Right lung (tissue), 5 donors: Measurements from ENCODE around the gene PIGN. TPM values are rescaled to one million over a fixed set of nuclear protein-coding genes. Genes with fewer than 3 reads are reported as not detected.
"Not testable (repeated sequence)": the region's sequence is repeated elsewhere in the genome, so short reads cannot be mapped to it uniquely, and the experiment has no call there.

Experiments used
- DNase-seq, 2 donors: peaks; one replicate each; pipeline ENCODE4 v3.0.0-alpha.2; 2013
- polyA plus RNA-seq, 5 donors: library from polyadenylated mRNA; unstranded; fragments of 120-200 nt; gene quantifications; one replicate each; pipeline versions ENCODE4 v1.2.1 to v1.2.3, GENCODE V29; 2013; ENCODE audit warnings: inconsistent platforms in 1 of 5, low replicate concordance in 1 of 5; ENCODE audit not compliant: insufficient read length in 5 of 5, insufficient read depth in 1 of 5

Gene PIGN
- polyA plus RNA-seq, 5 donors = 23.6 to 43.3 (median 32.4) TPM

DNA sequence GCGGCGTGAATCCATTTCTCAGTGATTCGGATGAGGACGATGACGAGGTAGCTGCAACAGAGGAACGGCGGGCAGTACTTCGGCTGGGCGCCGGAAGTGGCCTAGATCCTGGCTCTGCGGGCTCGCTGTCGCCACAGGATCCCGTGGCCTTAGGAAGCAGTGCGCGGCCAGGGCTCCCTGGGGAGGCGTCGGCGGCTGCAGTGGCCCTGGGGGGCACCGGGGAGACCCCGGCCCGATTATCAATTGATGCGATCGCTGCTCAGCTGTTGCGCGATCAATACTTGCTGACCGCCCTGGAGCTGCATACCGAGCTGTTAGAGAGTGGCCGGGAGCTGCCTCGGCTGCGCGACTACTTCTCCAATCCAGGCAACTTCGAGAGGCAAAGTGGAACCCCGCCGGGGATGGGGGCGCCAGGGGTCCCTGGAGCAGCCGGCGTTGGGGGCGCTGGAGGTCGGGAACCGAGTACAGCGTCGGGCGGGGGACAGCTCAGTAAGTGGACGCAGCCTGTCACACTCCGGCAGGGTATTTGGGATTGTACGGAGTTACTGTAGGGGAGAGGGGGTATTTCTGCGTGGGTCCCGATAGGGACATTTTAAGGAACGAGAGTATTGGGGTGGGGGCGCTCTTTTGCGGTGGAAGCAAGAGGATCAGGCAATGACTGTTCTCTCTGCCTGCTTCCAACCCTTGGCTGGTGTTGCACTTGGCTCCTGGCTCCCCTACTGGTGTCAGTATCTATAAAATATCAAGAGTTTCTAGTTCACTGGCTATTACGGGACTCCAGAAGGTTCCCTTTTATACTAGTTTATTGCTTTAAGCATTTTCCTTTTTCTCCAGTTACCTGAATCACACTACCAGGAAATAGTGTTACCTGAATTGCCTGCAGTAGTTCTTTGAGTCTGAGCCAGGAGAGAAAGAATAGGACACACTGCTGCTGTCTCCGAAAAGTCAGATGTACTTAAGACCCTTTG, 971 bp upstream of the PIGN start:
- peak; percentile 4 to 5 for DNase-seq

DNA sequence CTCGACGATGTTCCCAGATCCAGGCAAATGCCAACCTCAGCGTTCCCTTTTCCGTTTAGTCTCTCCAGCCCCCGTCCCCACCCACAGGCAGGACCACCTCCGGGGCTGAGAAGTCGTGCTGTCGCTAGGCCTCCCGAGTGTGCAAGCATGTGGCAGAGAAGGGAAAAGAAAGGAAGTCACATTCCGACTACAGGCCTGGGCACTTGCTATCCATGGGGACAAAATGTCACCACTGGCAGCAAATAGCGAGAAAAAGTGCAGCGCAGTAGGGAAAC, 420 bp downstream of the PIGN start:
- no peak for DNase-seq

DNA sequence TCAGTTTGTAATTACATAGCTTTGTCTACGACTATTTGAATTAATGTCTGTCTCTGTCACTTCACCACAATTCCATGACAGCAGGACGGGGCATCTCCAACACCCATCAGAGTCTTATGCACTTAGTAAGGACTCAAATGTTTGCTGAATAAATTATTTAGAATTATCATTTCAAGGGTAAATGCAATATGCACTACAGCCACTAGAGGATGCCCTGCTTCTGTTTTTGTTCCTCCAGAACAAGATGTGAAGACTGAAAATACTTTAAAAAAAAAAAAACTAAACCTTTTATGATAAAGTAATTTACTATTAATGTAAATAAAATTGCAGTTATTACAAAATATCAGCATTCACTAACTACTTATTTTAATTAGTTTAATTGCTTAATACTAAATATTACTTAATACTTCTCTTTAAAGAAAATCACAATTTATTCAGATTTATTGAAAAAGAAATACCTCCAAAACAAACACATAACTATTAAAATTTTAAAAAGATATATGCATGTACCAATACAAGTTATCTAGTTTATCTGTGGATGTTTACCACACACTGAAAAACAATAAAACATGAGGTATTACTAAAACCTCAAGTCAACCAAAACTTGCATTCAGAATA, 3.2 kb downstream of the PIGN start:
- DNase-seq = peak; percentile 7 to 28

DNA sequence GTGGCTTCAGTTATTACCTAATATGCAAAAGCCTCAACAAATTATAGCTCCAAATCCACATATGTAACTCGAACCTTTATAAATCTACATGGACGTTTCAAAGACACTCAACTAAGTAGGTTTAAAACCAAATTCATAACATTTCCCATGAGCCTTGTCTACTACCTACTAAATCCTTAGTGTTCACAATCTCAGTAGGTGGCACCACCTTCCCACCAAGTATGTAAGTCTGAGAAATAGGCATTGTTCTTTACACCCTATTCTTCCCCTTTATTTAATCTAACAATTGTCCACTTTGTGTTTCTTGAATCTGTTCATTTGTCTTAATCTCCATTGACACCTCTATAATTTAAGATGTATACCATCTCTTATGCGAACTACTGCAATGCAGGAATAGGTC, 4.6 kb downstream of the PIGN start:
- DNase-seq = no peak

DNA sequence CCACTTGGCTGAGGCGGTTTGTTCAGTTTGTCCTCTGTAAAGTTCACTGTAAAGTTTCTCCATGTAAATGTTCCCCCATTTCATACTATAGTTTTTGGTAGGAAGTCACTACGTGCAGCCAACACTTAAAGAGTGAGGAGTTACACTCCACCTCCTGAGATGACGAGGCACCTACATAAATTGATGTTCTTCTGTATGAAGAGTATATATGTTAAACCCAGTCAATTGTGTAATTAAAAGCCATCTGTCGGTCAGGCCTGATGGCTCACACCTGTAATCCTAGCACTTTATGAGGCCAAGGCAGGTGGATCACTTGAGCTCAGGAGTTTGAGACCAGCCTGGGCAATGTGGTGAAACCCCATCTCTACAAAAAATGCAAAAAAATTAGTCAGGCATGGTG, 7.6 kb downstream of the PIGN start:
- DNase-seq = no peak

DNA sequence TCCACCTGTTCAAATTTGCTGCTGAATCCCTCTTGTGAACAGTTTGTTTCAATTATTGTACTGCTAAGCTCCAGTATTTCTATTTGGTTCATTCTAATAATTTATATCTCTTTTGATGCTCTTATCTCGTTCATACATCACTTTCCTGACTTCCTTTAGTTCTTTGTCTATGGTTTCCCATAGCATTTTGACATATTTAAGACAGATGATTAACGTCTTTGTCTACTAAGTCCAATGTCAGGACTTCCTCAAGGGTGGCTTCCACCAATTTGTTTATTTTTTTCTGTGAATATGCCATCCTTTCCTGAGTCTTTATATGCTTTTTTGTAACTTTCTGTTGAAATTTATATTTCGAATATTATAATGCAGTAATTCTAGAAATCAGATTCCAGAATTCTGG, 9.6 kb downstream of the PIGN start:
- DNase-seq = no peak

DNA sequence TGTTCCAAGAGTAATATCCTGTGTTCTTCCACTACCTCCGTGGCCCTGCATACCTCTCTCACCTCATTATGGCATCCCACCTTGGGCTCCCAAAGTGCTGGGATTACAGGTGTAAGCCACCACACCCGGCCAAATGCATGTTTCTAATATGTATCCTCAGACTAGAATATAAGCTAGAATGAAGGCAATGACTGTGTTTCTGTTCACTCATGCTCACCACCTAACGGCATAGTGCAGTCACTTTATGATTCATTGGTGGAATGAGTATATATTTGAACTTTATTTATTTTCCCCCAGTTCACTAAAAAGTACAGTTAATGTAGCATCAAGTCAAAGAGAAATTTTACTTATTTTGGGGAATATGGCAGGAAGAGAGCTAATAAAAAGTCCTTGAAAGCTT, 11.3 kb downstream of the PIGN start:
- no peak for DNase-seq

DNA sequence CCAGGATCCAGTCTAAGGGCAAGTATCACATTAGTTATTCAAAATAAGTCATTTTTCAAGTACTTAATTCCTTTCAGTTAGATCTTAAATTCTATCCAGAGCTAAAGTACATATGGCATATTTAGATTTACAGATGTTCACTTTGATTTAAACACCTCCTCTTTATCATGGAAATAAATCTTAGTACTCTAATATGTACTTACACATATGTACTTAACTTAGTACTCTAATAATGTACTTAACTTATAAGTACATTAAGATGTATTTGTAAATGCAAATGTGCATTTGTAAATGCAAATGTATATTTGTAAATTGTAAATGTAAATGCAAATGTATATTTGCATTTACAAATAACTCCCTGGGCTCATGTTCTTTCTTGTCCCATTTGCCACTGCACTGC, 14.6 kb downstream of the PIGN start:
- DNase-seq = no peak

DNA sequence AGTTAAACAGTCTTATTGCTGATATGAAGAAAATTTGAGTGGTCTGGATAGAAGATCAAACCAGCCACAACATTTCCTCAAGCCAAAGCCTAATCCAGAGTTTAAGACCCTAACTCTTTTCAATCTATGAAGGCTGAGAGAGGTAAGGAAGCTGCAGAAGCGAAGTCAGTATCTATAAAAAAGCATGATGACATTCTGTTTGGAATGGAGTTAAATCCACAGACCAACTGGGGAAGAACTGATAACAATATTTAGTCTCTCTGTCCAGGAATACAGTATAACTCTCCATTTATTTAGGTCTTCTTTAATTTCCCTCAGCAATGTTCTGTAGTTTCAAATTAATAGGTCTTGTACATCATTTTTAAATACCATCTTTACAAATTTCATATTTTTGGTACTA, 16.0 kb downstream of the PIGN start:
- DNase-seq = no peak

DNA sequence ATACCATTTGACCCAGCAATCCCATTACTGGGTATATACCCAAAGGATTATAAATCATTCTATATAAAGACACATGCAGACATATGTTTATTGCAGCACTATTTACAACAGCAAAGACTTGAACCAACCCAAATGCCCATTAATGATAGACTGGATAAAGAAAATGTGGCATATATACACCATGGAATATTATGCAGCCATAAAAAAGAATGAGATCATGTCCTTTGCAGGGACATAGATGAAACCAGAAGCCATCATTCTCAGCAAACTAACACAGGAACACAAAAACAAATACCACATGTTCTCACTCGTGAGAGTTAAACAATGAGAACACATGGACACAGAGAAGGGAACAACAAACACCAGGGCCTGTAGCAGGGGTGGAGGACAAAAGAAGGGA, 20.3 kb downstream of the PIGN start:
- not testable (repeated sequence) for DNase-seq

DNA sequence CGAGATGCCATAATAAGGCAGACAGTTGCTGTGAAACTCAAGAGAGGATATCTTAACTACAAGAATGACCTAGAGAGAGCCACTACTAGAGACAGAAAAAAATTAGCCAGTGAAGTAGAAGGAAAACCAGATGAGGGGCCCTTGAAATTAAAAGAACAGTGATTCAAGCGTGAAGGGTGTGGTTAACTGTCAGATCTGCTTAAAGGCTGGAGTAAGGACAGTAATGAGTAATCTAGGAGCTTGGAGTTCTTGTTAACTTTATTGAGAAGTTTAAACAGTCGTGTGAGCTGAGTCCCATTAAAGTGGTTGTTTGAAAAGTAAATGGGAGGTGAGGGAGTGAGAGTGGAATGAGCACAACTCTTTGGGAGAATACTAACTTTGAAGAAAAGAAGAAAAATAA, 21.3 kb downstream of the PIGN start:
- no peak for DNase-seq

DNA sequence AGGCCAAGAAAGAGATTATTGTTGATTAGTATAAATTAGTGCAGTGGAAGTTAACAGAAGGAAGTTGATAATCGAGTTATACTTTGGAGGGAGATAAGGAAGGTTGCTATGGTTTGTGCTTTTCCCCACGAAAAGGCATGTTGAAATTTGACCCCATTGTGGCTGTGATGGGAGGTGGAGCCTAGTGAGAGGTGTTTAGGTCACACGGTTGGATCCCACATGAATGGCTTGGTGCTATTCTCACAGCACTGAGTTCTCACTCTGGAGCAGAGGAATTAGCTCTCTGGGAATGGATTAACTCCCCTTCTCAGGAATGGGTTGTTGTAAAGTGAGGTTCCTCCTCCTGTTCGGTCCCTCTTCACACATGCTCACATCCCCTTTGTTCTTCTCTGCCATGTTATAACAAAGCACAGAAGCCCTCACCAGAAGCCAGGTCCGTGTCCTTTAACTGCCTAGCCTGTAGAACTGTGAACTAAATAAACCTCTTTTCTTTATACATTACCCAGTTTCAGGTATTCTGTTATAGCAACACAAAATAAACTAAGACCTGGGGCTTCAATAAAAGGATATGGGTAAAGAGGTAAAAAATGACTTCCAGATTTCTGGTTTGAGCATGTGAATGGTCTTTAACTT, 21.9 kb downstream of the PIGN start:
- DNase-seq = no peak

DNA sequence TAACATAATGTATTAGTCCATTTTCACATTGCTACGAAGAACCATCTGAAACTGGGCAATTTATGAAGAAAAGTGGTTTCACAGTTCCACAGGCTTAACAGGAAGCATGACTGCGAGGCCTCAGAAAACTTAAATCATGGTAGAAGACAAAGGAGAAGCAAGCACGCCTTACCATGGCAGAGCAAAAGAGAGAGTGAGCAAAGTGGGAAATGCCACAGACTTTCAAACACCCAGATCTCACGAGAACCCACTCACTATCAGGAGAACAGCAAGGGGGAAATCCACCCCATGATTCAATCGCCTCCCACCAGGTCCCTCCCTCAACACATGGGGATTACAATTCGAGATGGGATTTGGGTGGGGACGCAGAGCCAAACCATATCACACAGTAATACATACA, 22.5 kb downstream of the PIGN start:
- no peak for DNase-seq

DNA sequence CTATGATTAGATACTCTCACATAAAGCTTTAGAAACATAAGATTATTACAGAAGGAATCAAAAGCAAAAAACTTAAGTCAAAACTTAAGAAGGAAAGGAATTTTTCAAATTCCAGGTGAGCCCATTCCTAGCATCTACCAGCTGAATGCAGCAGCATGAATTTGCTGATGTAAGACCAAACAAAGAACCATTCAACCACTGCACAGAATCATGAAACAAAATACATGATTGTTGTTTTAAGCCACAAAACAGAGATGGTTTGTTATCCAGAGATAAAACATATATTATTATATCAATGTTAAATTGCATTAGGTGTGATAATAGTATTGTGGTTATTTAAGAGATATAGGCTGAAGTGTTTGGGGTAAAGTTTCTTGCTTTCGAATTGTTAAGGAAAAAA, 29.0 kb downstream of the PIGN start:
- no peak for DNase-seq

DNA sequence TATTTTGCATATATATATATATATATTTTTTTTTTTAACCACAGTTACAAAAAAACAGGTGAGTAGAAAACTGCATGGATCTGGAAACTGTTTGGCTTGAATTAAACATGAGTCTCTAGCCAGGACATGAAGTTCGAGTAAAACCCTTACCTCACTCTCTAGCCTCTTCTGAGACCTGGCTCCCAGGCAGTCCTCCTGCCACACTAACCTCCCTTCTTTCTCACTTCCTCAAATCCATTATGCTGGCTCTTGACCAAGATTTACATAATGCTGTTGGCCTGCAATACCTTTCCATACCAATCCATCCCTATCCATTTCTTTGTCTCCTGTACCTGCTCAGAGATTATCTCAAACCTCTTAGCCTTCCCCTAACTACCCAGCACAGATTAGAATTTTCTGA, 34.0 kb downstream of the PIGN start:
- no peak for DNase-seq

DNA sequence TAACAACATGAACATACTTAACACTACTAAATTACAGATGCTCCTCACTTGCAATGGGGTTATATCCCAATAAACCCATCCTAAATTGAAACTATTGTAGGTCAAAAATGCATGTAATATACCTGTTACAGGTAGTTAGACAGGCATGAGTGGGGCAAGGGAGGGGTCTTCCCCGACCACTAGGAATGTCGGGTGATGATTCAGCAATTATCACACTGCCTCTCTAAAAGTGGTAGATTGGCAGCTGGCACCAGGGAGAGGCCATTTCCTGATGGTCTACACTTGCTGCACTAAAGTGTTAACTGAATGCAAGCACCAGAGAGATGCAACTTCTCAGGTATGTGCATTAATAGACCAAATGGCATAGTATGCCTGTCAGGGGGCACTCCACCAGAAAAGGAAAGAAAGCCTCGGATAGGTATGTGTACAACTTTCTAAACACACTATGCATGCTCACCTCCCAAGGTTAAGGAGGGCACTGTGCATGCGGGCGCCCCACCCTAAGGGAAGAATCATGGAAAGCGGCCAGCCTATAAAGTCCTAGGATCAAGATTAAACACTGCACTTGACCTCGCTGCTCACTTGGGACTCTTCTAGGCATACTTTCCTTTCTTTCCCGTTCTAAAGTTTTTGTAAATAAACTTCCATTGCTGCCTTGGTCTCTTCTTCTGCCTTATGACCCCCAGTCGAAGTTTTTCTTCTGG, 35.6 kb downstream of the PIGN start:
- DNase-seq = no peak

DNA sequence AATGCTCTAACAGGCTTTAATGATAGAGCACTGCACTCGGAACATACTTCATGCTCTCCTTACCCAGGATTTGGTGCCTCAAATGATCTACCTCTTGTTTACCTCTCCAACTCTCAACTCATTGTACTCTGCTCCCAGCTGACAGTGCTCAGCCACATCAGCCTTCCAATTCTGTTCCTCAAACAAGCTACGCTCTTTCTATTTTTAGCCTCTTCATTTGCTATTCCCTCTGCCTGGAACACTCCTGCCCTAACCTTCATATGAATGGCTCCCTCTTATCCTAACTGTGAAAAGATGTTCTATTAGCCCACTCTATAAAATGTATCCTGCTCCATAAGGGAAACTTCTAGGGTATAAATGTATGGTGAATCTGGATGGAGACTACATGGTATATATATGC, 42.5 kb downstream of the PIGN start:
- DNase-seq = no peak

DNA sequence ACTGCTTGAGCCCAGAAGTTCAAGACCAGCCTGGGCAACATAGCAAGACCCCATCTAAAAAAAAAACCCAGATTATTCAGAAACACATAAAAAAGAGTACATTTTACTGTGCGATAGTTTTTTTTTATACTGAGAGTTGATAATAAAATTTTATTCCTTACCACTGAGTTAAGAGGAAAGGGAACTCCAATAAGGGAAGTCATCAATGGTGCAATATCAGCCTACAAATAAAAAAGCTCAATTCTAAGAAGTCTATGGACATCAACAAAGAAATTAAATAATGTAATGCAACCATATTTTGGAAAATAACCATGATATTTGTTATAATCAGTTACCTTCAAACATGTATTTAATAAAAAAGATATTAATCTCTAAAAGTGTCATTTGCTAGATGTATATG, 46.6 kb downstream of the PIGN start:
- no peak for DNase-seq

DNA sequence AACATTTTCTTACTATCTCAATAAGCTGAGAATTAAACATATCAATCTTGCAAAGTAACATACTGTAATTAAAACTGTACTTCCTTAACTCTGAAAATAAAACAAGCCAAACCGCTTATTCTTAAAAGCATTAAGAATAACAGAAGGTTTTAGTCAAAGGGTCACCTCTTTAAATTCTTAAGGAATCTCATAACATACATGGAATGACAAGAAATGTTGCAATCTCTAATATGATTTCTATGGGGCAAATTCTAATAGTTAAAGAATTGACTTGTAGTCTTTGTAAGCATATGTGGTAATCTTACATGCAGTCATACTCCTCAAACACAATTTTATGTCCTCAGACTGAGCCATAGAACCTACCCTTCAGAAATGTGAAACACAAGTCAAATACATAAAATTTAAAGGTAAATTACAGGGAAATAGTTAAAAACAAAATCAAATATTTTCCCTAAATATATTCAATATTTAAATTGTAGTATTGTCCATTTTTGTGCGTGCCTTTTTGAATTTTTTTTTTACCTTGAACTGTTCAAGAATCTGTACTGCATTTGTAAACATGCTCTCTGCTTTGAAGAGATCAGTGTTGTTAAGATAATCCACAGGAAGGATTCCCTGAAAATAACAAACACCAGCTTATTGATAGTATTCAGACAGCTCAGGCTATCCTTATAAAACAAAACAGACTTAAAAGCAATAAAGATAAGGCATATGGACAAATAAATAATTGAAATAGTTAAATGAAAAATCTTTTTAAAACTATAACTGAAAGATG, 48.2 kb downstream of the PIGN start:
- DNase-seq = peak; percentile 46 to 56

DNA sequence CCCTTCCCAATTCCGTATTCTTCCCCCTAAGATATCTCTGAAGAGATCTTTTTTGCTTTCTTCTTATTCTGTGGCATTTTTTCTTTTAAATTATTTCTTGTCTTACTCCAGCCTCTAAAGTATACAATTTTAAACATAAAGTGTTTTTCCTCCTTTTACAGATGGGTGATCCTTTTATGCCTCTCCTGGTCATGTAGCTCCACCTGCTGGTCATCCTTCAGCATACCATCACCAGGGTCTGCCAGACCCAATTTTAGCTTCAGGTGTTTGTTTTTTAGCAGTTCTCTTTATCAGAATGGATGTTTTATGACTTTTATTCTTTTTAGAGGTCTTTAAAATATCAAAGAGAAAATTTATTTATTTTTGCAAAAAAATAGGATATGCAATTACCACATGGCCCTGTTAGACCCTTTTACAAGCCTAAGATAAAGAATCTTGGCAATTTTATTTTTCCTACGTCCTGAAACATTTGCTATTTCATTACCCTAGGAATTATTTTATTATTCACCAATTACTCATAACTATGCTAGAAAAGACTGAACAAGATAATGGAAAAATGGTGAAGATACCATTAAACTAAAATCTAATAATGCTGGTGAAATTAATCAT, 55.5 kb downstream of the PIGN start:
- DNase-seq = peak; percentile 35 to 54

DNA sequence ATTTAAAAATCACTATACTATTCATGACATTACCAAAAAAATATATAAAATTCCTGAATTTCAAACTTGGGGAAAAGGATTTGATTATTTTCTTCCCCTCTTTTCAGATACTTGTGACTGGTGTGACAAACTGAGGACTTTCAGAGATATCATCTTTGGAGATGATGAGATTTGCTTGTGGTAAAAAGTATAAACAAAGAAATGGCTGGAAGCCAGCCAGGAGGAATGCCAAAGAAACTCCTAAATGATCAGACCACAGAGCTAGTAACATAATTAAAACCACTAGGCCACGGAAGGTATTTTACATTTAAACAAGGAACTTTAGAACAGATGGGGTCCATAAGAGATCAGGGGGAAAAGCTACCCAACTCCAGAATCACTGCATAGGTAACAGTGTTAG, 58.7 kb downstream of the PIGN start:
- no peak for DNase-seq
